Colonic mucosa (tissue), 4 donors: ENCODE data around the gene MTR. TPM values are rescaled to one million over a fixed set of nuclear protein-coding genes. Genes with fewer than 3 reads are reported as not detected.

Experiments used
- DNase-seq: peaks from one replicate; pipeline ENCODE4 v3.0.0-alpha.2; 2020
- H3K27ac ChIP-seq: fragments of 200-600 bp; one replicate; pipeline ENCODE4 v1.8.0; 2021
- H3K27me3 ChIP-seq: fragments of 200-600 bp; one replicate; pipeline ENCODE4 v1.8.0; 2021
- H3K36me3 ChIP-seq: fragments of 200-600 bp; one replicate; pipeline ENCODE4 v1.8.0; 2021
- H3K4me1 ChIP-seq: fragments of 200-600 bp; one replicate; pipeline ENCODE4 v1.8.0; 2021; ENCODE audit warnings: mild to moderate bottlenecking
- H3K4me3 ChIP-seq: fragments of 200-600 bp; one replicate; pipeline ENCODE4 v1.8.0; 2021
- H3K9ac ChIP-seq, 2 donors: one replicate each; pipeline ENCODE4 v1.7.0; 2013; ENCODE audit warnings: control low read depth in 2 of 2, low read depth in 2 of 2, low read length in 2 of 2
- H3K9me3 ChIP-seq: fragments of 200-600 bp; one replicate; pipeline ENCODE4 v1.8.0; 2021
- intact Hi-C: fragments of 100-400 bp; cut with DNase I; formaldehyde crosslinking; loops from one replicate; pipeline ENCODE4 v1.14.1; 2022
- total RNA-seq, 2 donors: library from RNA; stranded (reverse); fragmentation: NEBNext Ultra II Directional in 1 of 2; extraction: Animal tissue kit (Norgen Biotek cat#: 25700) in 1 of 2; gene quantifications; one replicate each; pipeline ENCODE4 v1.2.1, GENCODE V29; 2021
- TF ChIP-seq, protein P1 (sequence below): fragments of 200-600 bp; IDR thresholded peaks from one replicate; pipeline ENCODE4 v1.8.0; 2022; ENCODE audit warnings: antibody characterized with exemption, mild to moderate bottlenecking
- donor health status: healthy.
- donor health status: DM: no; HTN: no; CAD: no.
- donor health status: DM: no; HTN: no; CAD: no.

MTR gene
- total RNA-seq, 2 donors from 2014 or later: 20.5 to 24.4 TPM

DNA sequence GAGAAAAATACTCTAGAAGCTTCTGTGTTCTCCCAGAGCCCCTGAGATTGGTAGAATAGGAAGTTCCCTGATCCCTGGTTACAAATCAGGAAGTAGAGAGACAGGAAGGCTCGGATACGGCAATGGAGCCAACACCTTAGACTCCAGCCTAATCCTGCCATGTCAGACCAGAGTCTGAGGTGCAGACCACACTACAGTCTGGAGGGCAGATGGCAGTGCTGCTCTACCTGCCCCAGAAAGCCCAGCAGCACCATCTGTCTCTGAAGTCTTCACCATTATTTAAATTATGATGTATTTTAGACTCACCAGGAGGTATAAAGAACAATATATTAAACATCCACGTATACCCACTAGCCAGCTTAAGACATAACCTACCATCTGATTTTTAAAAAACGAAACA is 93.0 kb downstream of the MTR start:
- no peaks in the 10 kb centered on the region for H3K9me3 ChIP-seq
- intact Hi-C loops: no loop called here
- peaks cover 5% of the 10 kb centered on the region for H3K36me3 ChIP-seq
- no peaks in the 10 kb centered on the region for H3K4me1 ChIP-seq
- H3K27ac ChIP-seq: no peak overlapping the region
- no peaks in the 10 kb centered on the region for H3K27me3 ChIP-seq
- no peak for DNase-seq
- TF ChIP-seq, protein P1, sequence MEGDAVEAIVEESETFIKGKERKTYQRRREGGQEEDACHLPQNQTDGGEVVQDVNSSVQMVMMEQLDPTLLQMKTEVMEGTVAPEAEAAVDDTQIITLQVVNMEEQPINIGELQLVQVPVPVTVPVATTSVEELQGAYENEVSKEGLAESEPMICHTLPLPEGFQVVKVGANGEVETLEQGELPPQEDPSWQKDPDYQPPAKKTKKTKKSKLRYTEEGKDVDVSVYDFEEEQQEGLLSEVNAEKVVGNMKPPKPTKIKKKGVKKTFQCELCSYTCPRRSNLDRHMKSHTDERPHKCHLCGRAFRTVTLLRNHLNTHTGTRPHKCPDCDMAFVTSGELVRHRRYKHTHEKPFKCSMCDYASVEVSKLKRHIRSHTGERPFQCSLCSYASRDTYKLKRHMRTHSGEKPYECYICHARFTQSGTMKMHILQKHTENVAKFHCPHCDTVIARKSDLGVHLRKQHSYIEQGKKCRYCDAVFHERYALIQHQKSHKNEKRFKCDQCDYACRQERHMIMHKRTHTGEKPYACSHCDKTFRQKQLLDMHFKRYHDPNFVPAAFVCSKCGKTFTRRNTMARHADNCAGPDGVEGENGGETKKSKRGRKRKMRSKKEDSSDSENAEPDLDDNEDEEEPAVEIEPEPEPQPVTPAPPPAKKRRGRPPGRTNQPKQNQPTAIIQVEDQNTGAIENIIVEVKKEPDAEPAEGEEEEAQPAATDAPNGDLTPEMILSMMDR: no peak
- H3K9ac ChIP-seq: no peak overlapping the region
- no peak overlapping the region for H3K4me3 ChIP-seq

DNA sequence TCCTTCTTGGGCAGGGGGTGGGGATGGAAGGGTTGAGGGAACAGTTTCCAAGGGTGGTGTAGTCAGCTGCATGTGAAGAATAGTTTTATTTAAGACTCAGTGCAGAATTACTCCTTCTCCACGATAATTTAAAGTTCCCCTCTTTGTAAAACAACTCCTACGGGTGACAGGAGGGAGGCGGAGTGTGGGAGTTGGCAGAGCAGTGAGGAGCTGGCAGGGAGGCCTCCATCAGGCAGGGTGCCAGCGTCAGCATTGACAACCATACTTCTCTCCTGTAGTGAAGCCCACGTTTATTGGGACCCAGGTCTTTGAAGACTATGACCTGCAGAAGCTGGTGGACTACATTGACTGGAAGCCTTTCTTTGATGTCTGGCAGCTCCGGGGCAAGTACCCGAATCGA is 93.8 kb downstream of the MTR start:
- H3K4me1 ChIP-seq: no peaks in the 10 kb centered on the region
- H3K9ac ChIP-seq: no peak overlapping the region
- TF ChIP-seq, protein P1: no peak
- intact Hi-C loops: no loop called here
- DNase-seq: no peak
- no peak overlapping the region for H3K27ac ChIP-seq
- H3K27me3 ChIP-seq: no peaks in the 10 kb centered on the region
- no peak overlapping the region for H3K4me3 ChIP-seq
- H3K9me3 ChIP-seq: no peaks in the 10 kb centered on the region
- peaks cover 5% of the 10 kb centered on the region for H3K36me3 ChIP-seq

DNA sequence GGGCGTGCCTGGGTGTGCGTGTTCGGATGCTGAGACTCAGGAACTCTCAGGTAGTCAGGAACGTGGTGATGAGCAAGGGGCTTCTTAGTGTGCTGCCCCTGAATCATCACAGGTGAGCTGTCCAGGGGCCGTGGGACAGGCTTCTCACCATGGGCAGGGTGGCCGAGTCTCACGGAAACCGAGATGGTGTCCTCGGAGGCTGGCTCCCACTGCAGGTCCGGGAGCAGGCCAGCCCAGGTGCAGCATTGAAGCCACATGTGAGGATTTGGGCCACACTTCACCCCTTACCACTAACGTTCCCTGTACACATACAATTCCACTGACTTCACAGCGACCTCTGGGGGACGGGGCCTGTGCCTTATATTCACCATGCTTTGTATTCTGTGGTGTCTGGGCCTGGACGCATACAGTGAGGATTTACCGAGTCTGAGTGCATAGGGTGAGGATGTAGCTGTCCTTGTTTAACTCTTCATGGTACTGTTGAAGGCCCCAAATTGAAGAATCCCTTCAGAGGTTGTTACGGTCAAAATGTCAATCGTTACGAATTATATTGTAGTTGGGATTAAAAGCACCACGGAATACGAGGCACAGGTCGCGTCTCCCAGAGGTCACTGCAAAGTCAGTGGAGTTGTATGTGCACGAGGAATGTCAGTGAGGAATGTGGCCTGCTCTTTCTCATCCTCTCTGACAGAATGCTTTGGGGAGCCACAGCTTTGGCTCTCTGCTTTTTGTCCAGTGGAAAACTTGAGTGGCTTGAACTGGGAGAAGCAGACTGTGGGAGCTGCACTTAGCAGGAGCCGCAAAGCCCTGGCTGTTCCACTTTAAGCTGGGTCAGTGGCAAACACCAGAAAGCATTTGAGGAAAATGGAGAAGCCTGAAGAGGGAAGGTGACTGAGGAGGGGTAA is 95.3 kb downstream of the MTR start:
- H3K27me3 ChIP-seq: no peaks in the 10 kb centered on the region
- peaks cover 5% of the 10 kb centered on the region for H3K36me3 ChIP-seq
- no peak for DNase-seq
- TF ChIP-seq, protein P1: no peak
- intact Hi-C loops: no loop called here
- H3K9ac ChIP-seq: no peak overlapping the region
- no peaks in the 10 kb centered on the region for H3K4me1 ChIP-seq
- no peak overlapping the region for H3K27ac ChIP-seq
- no peak overlapping the region for H3K4me3 ChIP-seq
- H3K9me3 ChIP-seq: no peaks in the 10 kb centered on the region

DNA sequence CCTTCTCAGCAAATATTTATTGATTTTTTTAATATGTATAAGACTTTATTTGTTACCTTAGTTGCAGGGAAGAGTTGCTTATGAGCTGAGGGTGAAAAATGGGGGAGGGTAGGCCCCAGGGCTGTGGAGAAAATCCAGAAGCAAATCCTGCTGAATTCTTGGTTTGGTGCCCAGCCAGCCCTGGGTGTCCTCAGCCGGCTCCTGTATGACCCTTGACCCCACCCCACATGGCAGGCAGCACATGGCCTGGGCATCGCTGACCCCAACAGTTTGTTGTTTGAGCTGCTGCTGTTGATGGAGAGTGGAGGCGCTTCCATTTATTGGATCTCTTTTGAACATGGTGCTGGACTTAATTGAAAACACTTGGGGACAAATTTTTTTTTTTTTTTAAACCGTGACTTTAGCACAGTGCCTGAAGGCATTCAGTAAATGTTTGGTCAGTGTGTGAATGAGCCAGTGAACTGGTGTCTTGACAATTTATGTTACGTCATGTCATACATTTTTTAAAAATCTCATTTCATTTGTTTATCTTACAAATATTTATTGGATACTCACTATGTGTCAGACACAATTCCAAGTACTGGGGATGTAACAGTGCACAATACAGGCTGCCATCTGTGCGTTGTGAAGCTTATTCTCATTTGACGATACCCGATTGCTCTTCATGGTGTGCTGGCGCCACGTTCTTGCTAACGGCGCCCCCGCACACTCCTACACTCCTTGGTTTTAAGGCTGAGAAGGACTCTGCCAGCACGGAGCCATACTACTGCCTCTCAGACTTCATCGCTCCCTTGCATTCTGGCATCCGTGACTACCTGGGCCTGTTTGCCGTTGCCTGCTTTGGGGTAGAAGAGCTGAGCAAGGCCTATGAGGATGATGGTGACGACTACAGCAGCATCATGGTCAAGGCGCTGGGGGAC is 98.8 kb downstream of the MTR start:
- Histone ChIP-seq H3K9ac (no peak overlapping the region), H3K4me3 (no peak overlapping the region), H3K9me3 (no peaks in the 10 kb centered on the region), H3K36me3 (peaks cover 5% of the 10 kb centered on the region), H3K27me3 (no peaks in the 10 kb centered on the region), H3K4me1 (no peaks in the 10 kb centered on the region), H3K27ac (no peak overlapping the region)
- TF ChIP-seq, protein P1: no peak
- intact Hi-C loops: no loop called here
- DNase-seq: no peak

DNA sequence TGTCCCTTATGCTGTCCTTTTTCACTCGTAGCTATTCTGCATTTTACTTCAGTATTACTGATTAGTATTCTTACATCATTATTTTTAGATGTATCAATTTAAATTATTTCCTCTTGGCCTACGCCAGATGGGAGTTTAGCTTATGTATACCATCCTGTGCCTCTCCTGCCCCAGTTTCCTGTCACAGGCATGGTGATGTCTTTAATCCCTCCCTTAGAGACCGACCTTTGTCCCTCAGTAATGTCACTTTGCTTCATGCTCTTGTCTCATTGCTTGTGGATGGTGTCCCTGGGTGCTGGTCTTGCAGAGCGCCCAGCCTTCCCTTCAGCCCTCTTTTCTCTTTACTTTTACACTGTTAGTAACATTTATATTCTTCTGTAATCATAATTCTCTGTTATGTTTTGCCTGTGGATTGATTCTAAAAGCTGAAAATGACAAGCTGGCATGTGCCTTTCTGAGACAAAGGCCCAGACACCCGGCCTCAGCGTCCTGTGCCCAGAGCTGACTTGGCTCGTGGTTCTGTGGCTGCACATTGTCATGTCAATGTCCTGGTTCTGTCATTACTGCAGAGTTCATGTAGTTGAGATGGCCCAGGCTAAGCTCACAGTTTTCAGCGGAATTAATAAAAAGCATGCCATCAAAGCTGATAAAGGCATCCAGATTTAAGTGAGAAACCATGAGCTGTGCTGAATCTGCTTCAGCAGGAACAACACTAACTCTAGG is 100.7 kb downstream of the MTR start:
- intact Hi-C loops: no loop called here
- no peaks in the 10 kb centered on the region for H3K36me3 ChIP-seq

More for the DNA sequence above, 100.7 kb downstream of the MTR start:
- Histone ChIP-seq H3K27ac (no peak overlapping the region), H3K4me3 (no peak overlapping the region), H3K4me1 (no peaks in the 10 kb centered on the region), H3K9ac (no peak overlapping the region), H3K27me3 (no peaks in the 10 kb centered on the region), H3K9me3 (no peaks in the 10 kb centered on the region)
- TF ChIP-seq, protein P1: no peak
- DNase-seq: no peak
